ENCODE results near the gene DOCK2.
A peak's percentile ranks its signal among the peaks of the same experiment; 100 is the strongest.
"Not testable (repeated sequence)": the region's sequence is repeated elsewhere in the genome, so short reads cannot be mapped to it uniquely, and the experiment has no call there.

Gene DOCK2

GRCh38 chr5:169831331-169831730 is 194.3 kb downstream of the DOCK2 start:
- DNase-seq (ENCODE audit: low spot score) = no peak

- DNase-seq (ENCODE audit: low spot score) = no peak
Observed at GRCh38 chr5:169832304-169832703, 195.2 kb downstream of the DOCK2 start.

GRCh38 chr5:169832845-169833244 is 195.8 kb downstream of the DOCK2 start:
- DNase-seq (ENCODE audit: low spot score) = no peak

GRCh38 chr5:169833681-169834292 is 196.7 kb downstream of the DOCK2 start:
- not testable (repeated sequence) for DNase-seq (ENCODE audit: low spot score)

- DNase-seq (ENCODE audit: low spot score) = not testable (repeated sequence)
Observed at GRCh38 chr5:169834540-169834939, 197.5 kb downstream of the DOCK2 start.

- no peak for DNase-seq (ENCODE audit: low spot score)
Observed at GRCh38 chr5:169836835-169837536, 199.9 kb downstream of the DOCK2 start.

GRCh38 chr5:169837686-169838085 is 200.6 kb downstream of the DOCK2 start:
- no peak for DNase-seq (ENCODE audit: low spot score)

- no peak for DNase-seq (ENCODE audit: low spot score)
Observed at GRCh38 chr5:169838688-169839087, 201.6 kb downstream of the DOCK2 start.

- DNase-seq (ENCODE audit: low spot score) = no peak
Observed at GRCh38 chr5:169840405-169840804, 203.3 kb downstream of the DOCK2 start.

- no peak for DNase-seq (ENCODE audit: low spot score)
Observed at GRCh38 chr5:169842699-169843098, 205.6 kb downstream of the DOCK2 start.

- DNase-seq (ENCODE audit: low spot score) = no peak
Observed at GRCh38 chr5:169847519-169847918, 210.4 kb downstream of the DOCK2 start.

GRCh38 chr5:169848271-169848670 is 211.2 kb downstream of the DOCK2 start:
- no peak for DNase-seq (ENCODE audit: low spot score)

GRCh38 chr5:169848792-169849191 is 211.7 kb downstream of the DOCK2 start:
- DNase-seq (ENCODE audit: low spot score) = no peak

GRCh38 chr5:169850409-169850808 is 213.3 kb downstream of the DOCK2 start:
- no peak for DNase-seq (ENCODE audit: low spot score)

- DNase-seq (ENCODE audit: low spot score) = no peak
Observed at GRCh38 chr5:169851321-169851850, 214.3 kb downstream of the DOCK2 start.

- peak; percentile 71 for DNase-seq (ENCODE audit: low spot score)
Observed at GRCh38 chr5:169856571-169856970, 219.5 kb downstream of the DOCK2 start.

- DNase-seq (ENCODE audit: low spot score) = no peak
Observed at GRCh38 chr5:169860585-169860984, 223.5 kb downstream of the DOCK2 start.

- DNase-seq (ENCODE audit: low spot score) = no peak
Observed at GRCh38 chr5:169861433-169861832, 224.4 kb downstream of the DOCK2 start.

- DNase-seq (ENCODE audit: low spot score) = no peak
Observed at GRCh38 chr5:169861934-169862333, 224.9 kb downstream of the DOCK2 start.

- no peak for DNase-seq (ENCODE audit: low spot score)
Observed at GRCh38 chr5:169862391-169862811, 225.3 kb downstream of the DOCK2 start.

- no peak for DNase-seq (ENCODE audit: low spot score)
Observed at GRCh38 chr5:169864483-169864882, 227.4 kb downstream of the DOCK2 start.

- DNase-seq (ENCODE audit: low spot score) = no peak
Observed at GRCh38 chr5:169867347-169867746, 230.3 kb downstream of the DOCK2 start.

GRCh38 chr5:169869066-169869465 is 232.0 kb downstream of the DOCK2 start:
- DNase-seq (ENCODE audit: low spot score) = no peak

- DNase-seq (ENCODE audit: low spot score) = no peak
Observed at GRCh38 chr5:169870211-169870610, 233.1 kb downstream of the DOCK2 start.
